ENCODE results near the gene IRF7. TPM values are rescaled to one million over a fixed set of nuclear protein-coding genes. Genes with fewer than 3 reads are reported as not detected.

Gene IRF7
- total RNA-seq, 4 donors from 2014 or later, result 11.3 to 39.6 (median 14.2) TPM

GRCh38 chr11:612201-612960 lies 3.4 kb downstream of the IRF7 start:
- Histone ChIP-seq H3K27ac (replicated peaks in 1 of 4) (peak overlapping the region in 3 of 4 donors; percentile 87 to 96 (median 89)), H3K27me3 (no peaks in the 10 kb centered on the region), H3K4me1 (peaks cover 23 to 48% (median 42%) of the 10 kb centered on the region in 4 donors), H3K9me3 (no peaks in the 10 kb centered on the region), H3K4me3 (no peak overlapping the region), H3K36me3 (peaks cover 57 to 75% (median 70%) of the 10 kb centered on the region in 4 donors)
- no peak for DNase-seq (ENCODE audit: extremely low spot score)
- 76% methylated on average over 17 of the region's 27 CpGs for WGBS
- intact Hi-C loops (cut with DNase I), result no loop called here
- TF ChIP-seq CTCF (IDR thresholded peaks at IDR 0.05) (no peak), POLR2A (IDR thresholded peaks at IDR 0.05; ENCODE audit: low read depth) (no peak), POLR2AphosphoS5 (IDR thresholded peaks at IDR 0.05) (no peak), EP300 (IDR thresholded peaks at IDR 0.05) (no peak)

GRCh38 chr11:611001-611996 lies 4.5 kb downstream of the IRF7 start:
- peak overlapping the region in 1 of 4 donors; percentile 96 for H3K27ac ChIP-seq (replicated peaks in 1 of 4)
- peaks cover 23 to 44% (median 38%) of the 10 kb centered on the region in 4 donors for H3K4me1 ChIP-seq
- TF ChIP-seq POLR2A (IDR thresholded peaks at IDR 0.05; ENCODE audit: low read depth) (no peak), POLR2AphosphoS5 (IDR thresholded peaks at IDR 0.05) (no peak), EP300 (IDR thresholded peaks at IDR 0.05) (no peak), CTCF (IDR thresholded peaks at IDR 0.05) (no peak)
- no peak for DNase-seq (ENCODE audit: extremely low spot score)
- no peaks in the 10 kb centered on the region for H3K27me3 ChIP-seq
- intact Hi-C loops (cut with DNase I), result no loop called here
- no peak overlapping the region for H3K4me3 ChIP-seq
- H3K9me3 ChIP-seq, result no peaks in the 10 kb centered on the region
- 94% methylated on average over 36 of the region's 49 CpGs for WGBS
- H3K36me3 ChIP-seq, result peaks cover 65 to 86% (median 78%) of the 10 kb centered on the region in 4 donors

DNA sequence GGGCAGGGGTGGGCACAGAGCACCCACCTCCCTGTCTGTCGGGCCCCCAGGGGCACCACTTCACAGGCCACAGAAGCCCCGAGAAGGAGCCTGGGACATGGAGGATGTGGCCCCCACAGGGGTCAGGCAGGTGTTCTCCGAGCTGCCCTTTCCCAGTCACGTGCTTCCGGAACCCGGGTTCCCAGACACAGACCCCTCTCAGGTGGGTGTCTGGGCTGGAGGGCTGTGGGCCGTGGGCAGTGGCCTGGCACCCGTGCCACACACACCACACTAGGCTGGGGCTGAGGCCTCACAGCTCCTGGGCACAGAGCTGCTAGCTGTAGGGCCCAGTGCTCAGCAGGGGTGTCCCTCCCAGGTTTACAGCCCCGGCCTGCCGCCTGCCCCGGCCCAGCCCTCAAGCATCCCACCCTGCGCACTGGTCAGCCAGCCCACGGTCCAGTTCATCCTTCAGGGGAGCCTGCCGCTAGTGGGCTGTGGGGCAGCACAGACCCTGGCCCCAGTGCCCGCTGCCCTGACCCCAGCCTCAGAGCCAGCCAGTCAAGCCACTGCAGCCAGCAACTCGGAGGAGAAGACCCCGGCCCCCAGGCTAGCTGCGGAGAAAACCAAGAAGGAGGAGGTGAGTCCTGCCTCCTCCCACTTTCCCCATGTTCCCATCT lies 5.5 kb downstream of the IRF7 start:
- no peak for DNase-seq (ENCODE audit: extremely low spot score)
- Histone ChIP-seq H3K27me3 (no peaks in the 10 kb centered on the region), H3K4me3 (no peak overlapping the region), H3K4me1 (peaks cover 26 to 46% (median 40%) of the 10 kb centered on the region in 4 donors), H3K9me3 (no peaks in the 10 kb centered on the region), H3K36me3 (peaks cover 75 to 96% (median 89%) of the 10 kb centered on the region in 4 donors), H3K27ac (replicated peaks in 1 of 4) (no peak overlapping the region)
- intact Hi-C loops (cut with DNase I), result no loop called here
- TF ChIP-seq EP300 (IDR thresholded peaks at IDR 0.05) (no peak), CTCF (IDR thresholded peaks at IDR 0.05) (no peak), POLR2AphosphoS5 (IDR thresholded peaks at IDR 0.05) (no peak), POLR2A (IDR thresholded peaks at IDR 0.05; ENCODE audit: low read depth) (no peak)
- 93% methylated on average over 2 of the region's 18 CpGs for WGBS

- no peak overlapping the region for H3K27ac ChIP-seq (replicated peaks in 1 of 4)
- intact Hi-C loops (cut with DNase I), result no loop called here
- H3K27me3 ChIP-seq, result no peaks in the 10 kb centered on the region
- H3K4me1 ChIP-seq, result peaks cover 17 to 37% (median 31%) of the 10 kb centered on the region in 4 donors
- 95% methylated on average over 4 of the region's 28 CpGs for WGBS
- DNase-seq (ENCODE audit: extremely low spot score), result no peak
- TF ChIP-seq POLR2A (IDR thresholded peaks at IDR 0.05; ENCODE audit: low read depth) (no peak), EP300 (IDR thresholded peaks at IDR 0.05) (no peak), POLR2AphosphoS5 (IDR thresholded peaks at IDR 0.05) (no peak), CTCF (IDR thresholded peaks at IDR 0.05) (no peak)
- peaks cover 84 to 100% (median 97%) of the 10 kb centered on the region in 4 donors for H3K36me3 ChIP-seq
- H3K4me3 ChIP-seq, result no peak overlapping the region
- H3K9me3 ChIP-seq, result no peaks in the 10 kb centered on the region
These were observed 6.4 kb downstream of the IRF7 start for GRCh38 chr11:609341-609811.

All from esophagus muscularis mucosa (tissue), 4 donors.